DLD1 (cell line): ENCODE measurements around the gene TNC.
"Not testable (repeated sequence)": the region's sequence is repeated elsewhere in the genome, so short reads cannot be mapped to it uniquely, and the experiment has no call there.

ENCODE experiments used
- in situ Hi-C: cut with HindIII; loops from 2 replicates; pipeline ENCODE4 v1.10.0; 2017; ENCODE audit warnings: low sequenced_read_pairs

Gene TNC

GRCh38 chr9:115135821-115136778, 18.1 kb upstream of the TNC start:
- in situ Hi-C loops = no loop called here

GRCh38 chr9:115134941-115135340, 17.0 kb upstream of the TNC start:
- in situ Hi-C loops = no loop called here

- in situ Hi-C loops = no loop called here
Measured at GRCh38 chr9:115133649-115134048, 15.7 kb upstream of the TNC start.

GRCh38 chr9:115132648-115133047, 14.7 kb upstream of the TNC start:
- in situ Hi-C loops = no loop called here

GRCh38 chr9:115130176-115130575, 12.2 kb upstream of the TNC start:
- in situ Hi-C loops = no loop called here

GRCh38 chr9:115128726-115129125, 10.8 kb upstream of the TNC start:
- in situ Hi-C loops = not testable (repeated sequence)

GRCh38 chr9:115127191-115127817, 9.3 kb upstream of the TNC start:
- in situ Hi-C loops = no loop called here

- in situ Hi-C loops = no loop called here
Measured at GRCh38 chr9:115126404-115126803, 8.4 kb upstream of the TNC start.

- in situ Hi-C loops = no loop called here
Measured at GRCh38 chr9:115122937-115123336, 5.0 kb upstream of the TNC start.

- in situ Hi-C loops = no loop called here
Measured at GRCh38 chr9:115121181-115121580, 3.2 kb upstream of the TNC start.

GRCh38 chr9:115118879-115119218, 892 bp upstream of the TNC start:
- in situ Hi-C loops = no loop called here

- in situ Hi-C loops = no loop called here
Measured at GRCh38 chr9:115116421-115117284, 1.3 kb downstream of the TNC start.

- in situ Hi-C loops = no loop called here
Measured at GRCh38 chr9:115115924-115116323, 2.0 kb downstream of the TNC start.

- in situ Hi-C loops = no loop called here
Measured at GRCh38 chr9:115115117-115115880, 2.7 kb downstream of the TNC start.

GRCh38 chr9:115114546-115114945, 3.4 kb downstream of the TNC start:
- in situ Hi-C loops = no loop called here

GRCh38 chr9:115114084-115114483, 3.9 kb downstream of the TNC start:
- in situ Hi-C loops = no loop called here

GRCh38 chr9:115111874-115112273, 6.1 kb downstream of the TNC start:
- in situ Hi-C loops = no loop called here

- in situ Hi-C loops = no loop called here
Measured at GRCh38 chr9:115109486-115109885, 8.5 kb downstream of the TNC start.

GRCh38 chr9:115107701-115108100, 10.3 kb downstream of the TNC start:
- in situ Hi-C loops = no loop called here

- in situ Hi-C loops = no loop called here
Measured at GRCh38 chr9:115106642-115107041, 11.3 kb downstream of the TNC start.

- in situ Hi-C loops = no loop called here
Measured at GRCh38 chr9:115106001-115106400, 12.0 kb downstream of the TNC start.
